DOHH2 (cell line): ENCODE results near the gene APOE.

Experiments
- CTCF ChIP-seq: fragments of 200-600 bp; sonication (generic); IDR thresholded peaks from one replicate; pipeline ENCODE4 v1.5.1; 2014; ENCODE audit warnings: antibody characterized with exemption, mild to moderate bottlenecking, low read depth, low read length; ENCODE audit not compliant: poor library complexity, severe bottlenecking
- EZH2phosphoT487 ChIP-seq: fragments of 200-600 bp; sonication (generic); IDR thresholded peaks from 2 replicates; pipeline ENCODE4 v1.6.1; 2017; ENCODE audit warnings: borderline replicate concordance, mild to moderate bottlenecking, antibody characterized with exemption, low read length, moderate library complexity, mixed read lengths

GRCh38 chr19:44927746-44928145 lies 22.1 kb downstream of the APOE start:
- no peak for TF ChIP-seq CTCF
- no peak for TF ChIP-seq EZH2phosphoT487
